HepG2 (cell line): ENCODE measurements around the gene RSPH9. TPM values are rescaled to one million over a fixed set of nuclear protein-coding genes. Genes with fewer than 3 reads are reported as not detected.

Experiments used
- ADNP ChIP-seq: sonication (generic); formaldehyde crosslinking; IDR thresholded peaks from 2 replicates; pipeline ENCODE4 v1.4.0; 2020; ENCODE audit warnings: missing genetic modification reagents
- ATF2 ChIP-seq: sonication (generic); formaldehyde crosslinking; IDR thresholded peaks from 2 replicates; pipeline ENCODE4 v1.4.0; 2020; ENCODE audit warnings: missing genetic modification reagents
- DNMT1 ChIP-seq: sonication (generic); formaldehyde crosslinking; IDR thresholded peaks from 2 replicates; pipeline ENCODE4 v1.5.1; 2020; ENCODE audit warnings: mild to moderate bottlenecking, missing genetic modification reagents
- DNMT3B ChIP-seq: conservative IDR thresholded peaks from 2 replicates; pipeline ENCODE4 v1.6.1; 2016; ENCODE audit warnings: missing biosample characterization, control low read depth
- DZIP1 ChIP-seq: sonication (generic); formaldehyde crosslinking; IDR thresholded peaks from 2 replicates; pipeline ENCODE4 v1.5.0; 2020; ENCODE audit warnings: mild to moderate bottlenecking, missing genetic modification reagents
- EHMT2 ChIP-seq: fragments of 200-600 bp; sonication (generic); IDR thresholded peaks from 2 replicates; pipeline ENCODE4 v1.7.0; 2017; ENCODE audit warnings: antibody characterized with exemption, low read depth, low read length, borderline replicate concordance
- ERF ChIP-seq: IDR thresholded peaks from 2 replicates; pipeline ENCODE4 v1.6.1; 2018; ENCODE audit warnings: missing biosample characterization, missing genetic modification reagents
- EZH2 ChIP-seq: conservative IDR thresholded peaks from 2 replicates; pipeline ENCODE4 v1.6.1; 2012; ENCODE audit warnings: mild to moderate bottlenecking, low read depth, low read length, moderate library complexity
- FOSL1 ChIP-seq: sonication (generic); formaldehyde crosslinking; IDR thresholded peaks from 2 replicates; pipeline ENCODE4 v1.9.0; 2021; ENCODE audit warnings: missing genetic modification reagents, borderline replicate concordance
- FOSL2 ChIP-seq: sonication (generic); formaldehyde crosslinking; IDR thresholded peaks from 2 replicates; pipeline ENCODE4 v1.4.0; 2020; ENCODE audit warnings: missing genetic modification reagents
- FOXJ3 ChIP-seq: sonication (generic); formaldehyde crosslinking; IDR thresholded peaks from 2 replicates; pipeline ENCODE4 v1.4.0; 2020; ENCODE audit warnings: missing genetic modification reagents, mild to moderate bottlenecking, borderline replicate concordance
- FOXM1 ChIP-seq: sonication (generic); formaldehyde crosslinking; IDR thresholded peaks from 2 replicates; pipeline ENCODE4 v1.5.0; 2020; ENCODE audit warnings: missing genetic modification reagents
- GABPB1 ChIP-seq: IDR thresholded peaks from 2 replicates; pipeline ENCODE4 v1.6.1; 2016; ENCODE audit warnings: mild to moderate bottlenecking, missing genetic modification reagents, moderate library complexity, missing compliant biosample characterization
- GATA4 ChIP-seq: sonication (generic); IDR thresholded peaks from 2 replicates; pipeline ENCODE4 v1.6.1; 2016; ENCODE audit warnings: antibody characterized with exemption, low read depth, borderline replicate concordance
- HNRNPK ChIP-seq: fragments of 200-400 bp; formaldehyde crosslinking; IDR thresholded peaks from 2 replicates; pipeline ENCODE4 v1.6.1; 2018; ENCODE audit warnings: low read length, low read depth, moderate library complexity, mild to moderate bottlenecking; ENCODE audit not compliant: poor library complexity, severe bottlenecking
- KAT8 ChIP-seq: IDR thresholded peaks from 2 replicates; pipeline ENCODE4 v1.6.1; 2016; ENCODE audit warnings: missing genetic modification reagents, missing compliant biosample characterization
- MAX ChIP-seq: IDR thresholded peaks from 2 replicates; pipeline ENCODE4 v1.6.1; 2012; ENCODE audit warnings: inconsistent platforms
- NR2F2 ChIP-seq: IDR thresholded peaks from 2 replicates; pipeline ENCODE4 v1.6.1; 2012; ENCODE audit warnings: low read depth, inconsistent platforms, borderline replicate concordance
- SAFB2 ChIP-seq: sonication (generic); formaldehyde crosslinking; IDR thresholded peaks from 2 replicates; pipeline ENCODE4 v1.5.1; 2020; ENCODE audit warnings: missing genetic modification reagents, low read depth, mild to moderate bottlenecking, borderline replicate concordance
- ZBTB7B ChIP-seq: sonication (generic); formaldehyde crosslinking; IDR thresholded peaks from 2 replicates; pipeline ENCODE4 v1.4.0; 2020; ENCODE audit warnings: missing genetic modification reagents
- ZFP82 ChIP-seq: sonication (generic); formaldehyde crosslinking; IDR thresholded peaks from 2 replicates; pipeline ENCODE4 v1.5.1; 2020; ENCODE audit warnings: mild to moderate bottlenecking, missing genetic modification reagents, borderline replicate concordance
- ZMYM2 ChIP-seq: sonication (generic); formaldehyde crosslinking; IDR thresholded peaks from 2 replicates; pipeline ENCODE4 v1.8.0; 2022; ENCODE audit warnings: mild to moderate bottlenecking, missing genetic modification reagents
- ZNF101 ChIP-seq: sonication (generic); formaldehyde crosslinking; IDR thresholded peaks from 2 replicates; pipeline ENCODE4 v1.4.0; 2020; ENCODE audit warnings: mild to moderate bottlenecking, low read depth, missing genetic modification reagents, borderline replicate concordance
- ZNF331 ChIP-seq: sonication (generic); formaldehyde crosslinking; IDR thresholded peaks from 2 replicates; pipeline ENCODE4 v1.4.0; 2020; ENCODE audit warnings: missing genetic modification reagents
- ZNF543 ChIP-seq: sonication (generic); formaldehyde crosslinking; IDR thresholded peaks from 2 replicates; pipeline ENCODE4 v1.4.0; 2020; ENCODE audit warnings: mild to moderate bottlenecking, missing genetic modification reagents
- ZNF546 ChIP-seq: sonication (generic); formaldehyde crosslinking; conservative IDR thresholded peaks from 2 replicates; pipeline ENCODE4 v1.8.1; 2023; ENCODE audit warnings: mild to moderate bottlenecking, missing genetic modification reagents
- ZNF660 ChIP-seq: sonication (generic); formaldehyde crosslinking; IDR thresholded peaks from 2 replicates; pipeline ENCODE4 v1.5.1; 2020; ENCODE audit warnings: mild to moderate bottlenecking, low read depth, missing genetic modification reagents, borderline replicate concordance
- ZNF776 ChIP-seq: sonication (generic); formaldehyde crosslinking; IDR thresholded peaks from 2 replicates; pipeline ENCODE4 v1.4.0; 2020; ENCODE audit warnings: mild to moderate bottlenecking, missing genetic modification reagents
- ZSCAN21 ChIP-seq: sonication (generic); formaldehyde crosslinking; IDR thresholded peaks from 2 replicates; pipeline ENCODE4 v1.8.0; 2022; ENCODE audit warnings: mild to moderate bottlenecking, missing genetic modification reagents, moderate library complexity, borderline replicate concordance
- ZSCAN31 ChIP-seq: sonication (generic); formaldehyde crosslinking; IDR thresholded peaks from 2 replicates; pipeline ENCODE4 v1.5.0; 2020; ENCODE audit warnings: low read depth, mild to moderate bottlenecking, missing genetic modification reagents
- polyA plus RNA-seq, 8 experiments: library from polyadenylated mRNA; depleted of rRNA in 3 of 8; stranded (reverse) in 7 of 8; unstranded in 1 of 8; fragments of >200 nt; fragmentation: Illumina TruSeq in 4 of 8; extraction: Trizol in 4 of 8; gene quantifications; 2 replicates each; pipeline versions ENCODE4 v1.2.1 to v1.2.3, GENCODE V29; 2011 to 2016; ENCODE audit warnings: low read depth in 4 of 8, missing spikeins in 1 of 8, mixed read lengths in 1 of 8; ENCODE audit not compliant: insufficient read depth in 1 of 8
- total RNA-seq, 5 experiments: library from RNA; depleted of rRNA; stranded (reverse); fragments of >200 nt; fragmentation: Illumina TruSeq; extraction: Trizol; gene quantifications; 2 replicates each; pipeline ENCODE4 v1.2.3, GENCODE V29; 2016; ENCODE audit warnings: low read depth in 1 of 5

The RSPH9 gene
- total and polyA plus RNA-seq, 2 of the 13 experiments (the other 11 are each of a cell fraction or from before 2014, with no cell fraction given) = 0.04 TPM; not detected in 1

GRCh38 chr6:43699564-43700186 is 54.8 kb downstream of the RSPH9 start (continued):
- TF ChIP-seq DNMT1 (no peak), NR2F2 (no peak), ZSCAN31 (no peak), KAT8 (no peak), ZFP82 (CRISPR knock-in tag) (no peak), ZNF776 (CRISPR knock-in tag) (no peak), FOXM1 (CRISPR knock-in tag) (no peak), ZBTB7B (no peak), ZNF101 (no peak), ZMYM2 (CRISPR knock-in tag) (no peak), DNMT3B (CRISPR knock-in tag) (no peak), DZIP1 (CRISPR knock-in tag) (no peak), SAFB2 (CRISPR knock-in tag) (no peak), GATA4 (no peak), EZH2 (no peak), GABPB1 (CRISPR knock-in tag) (no peak), ZNF546 (CRISPR knock-in tag) (no peak), ZNF331 (no peak), EHMT2 (no peak), FOXJ3 (CRISPR knock-in tag) (no peak), HNRNPK (peak; percentile 29), FOSL1 (CRISPR knock-in tag) (no peak), ERF (CRISPR knock-in tag) (no peak), ZNF543 (no peak), ZNF660 (CRISPR knock-in tag) (no peak), ZSCAN21 (no peak), MAX (no peak), ATF2 (no peak), ADNP (CRISPR knock-in tag) (no peak), FOSL2 (peak; percentile 86)
